DND-41 (cell line): ENCODE data around the gene REEP5.

Source experiments
- EZH2 ChIP-seq: IDR thresholded peaks from 3 replicates; pipeline ENCODE4 v1.6.1; 2012; ENCODE audit warnings: borderline replicate concordance, low read depth, mild to moderate bottlenecking, moderate library complexity, low read length, inconsistent platforms; ENCODE audit not compliant: severe bottlenecking
- TF ChIP-seq, protein P1 (sequence below): IDR thresholded peaks from 2 replicates; pipeline ENCODE4 v1.5.1; 2012; ENCODE audit warnings: borderline replicate concordance, low read length, moderate library complexity, mild to moderate bottlenecking; ENCODE audit not compliant: poor library complexity, severe bottlenecking; ENCODE audit errors: extremely low read depth

DNA sequence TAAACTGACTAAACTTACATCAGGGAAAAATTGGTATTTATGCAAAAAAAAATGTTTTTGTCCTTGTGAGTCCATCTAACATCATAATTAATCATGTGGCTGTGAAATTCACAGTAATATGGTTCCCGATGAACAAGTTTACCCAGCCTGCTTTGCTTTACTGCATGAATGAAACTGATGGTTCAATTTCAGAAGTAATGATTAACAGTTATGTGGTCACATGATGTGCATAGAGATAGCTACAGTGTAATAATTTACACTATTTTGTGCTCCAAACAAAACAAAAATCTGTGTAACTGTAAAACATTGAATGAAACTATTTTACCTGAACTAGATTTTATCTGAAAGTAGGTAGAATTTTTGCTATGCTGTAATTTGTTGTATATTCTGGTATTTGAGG, 77.5 kb downstream of the REEP5 start:
- TF ChIP-seq, protein P1, sequence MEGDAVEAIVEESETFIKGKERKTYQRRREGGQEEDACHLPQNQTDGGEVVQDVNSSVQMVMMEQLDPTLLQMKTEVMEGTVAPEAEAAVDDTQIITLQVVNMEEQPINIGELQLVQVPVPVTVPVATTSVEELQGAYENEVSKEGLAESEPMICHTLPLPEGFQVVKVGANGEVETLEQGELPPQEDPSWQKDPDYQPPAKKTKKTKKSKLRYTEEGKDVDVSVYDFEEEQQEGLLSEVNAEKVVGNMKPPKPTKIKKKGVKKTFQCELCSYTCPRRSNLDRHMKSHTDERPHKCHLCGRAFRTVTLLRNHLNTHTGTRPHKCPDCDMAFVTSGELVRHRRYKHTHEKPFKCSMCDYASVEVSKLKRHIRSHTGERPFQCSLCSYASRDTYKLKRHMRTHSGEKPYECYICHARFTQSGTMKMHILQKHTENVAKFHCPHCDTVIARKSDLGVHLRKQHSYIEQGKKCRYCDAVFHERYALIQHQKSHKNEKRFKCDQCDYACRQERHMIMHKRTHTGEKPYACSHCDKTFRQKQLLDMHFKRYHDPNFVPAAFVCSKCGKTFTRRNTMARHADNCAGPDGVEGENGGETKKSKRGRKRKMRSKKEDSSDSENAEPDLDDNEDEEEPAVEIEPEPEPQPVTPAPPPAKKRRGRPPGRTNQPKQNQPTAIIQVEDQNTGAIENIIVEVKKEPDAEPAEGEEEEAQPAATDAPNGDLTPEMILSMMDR: no peak
- TF ChIP-seq EZH2: no peak
